HepG2 (cell line): ENCODE results near the gene SYMPK. TPM values are rescaled to one million over a fixed set of nuclear protein-coding genes. Genes with fewer than 3 reads are reported as not detected.

Experiments
- BCL3 ChIP-seq: sonication (generic); formaldehyde crosslinking; IDR thresholded peaks from 2 replicates; pipeline ENCODE4 v1.5.1; 2020; ENCODE audit warnings: mild to moderate bottlenecking, missing genetic modification reagents, moderate library complexity
- CREB3 ChIP-seq: sonication (generic); formaldehyde crosslinking; IDR thresholded peaks from 2 replicates; pipeline ENCODE4 v1.5.0; 2020; ENCODE audit warnings: missing genetic modification reagents
- ERF ChIP-seq: IDR thresholded peaks from 2 replicates; pipeline ENCODE4 v1.6.1; 2018; ENCODE audit warnings: missing biosample characterization, missing genetic modification reagents
- FOXK1 ChIP-seq: sonication (generic); formaldehyde crosslinking; IDR thresholded peaks from 2 replicates; pipeline ENCODE4 v1.4.0; 2020; ENCODE audit warnings: low read depth, missing genetic modification reagents, borderline replicate concordance
- KIAA2018 ChIP-seq: sonication (generic); formaldehyde crosslinking; IDR thresholded peaks from 2 replicates; pipeline ENCODE4 v1.5.0; 2020; ENCODE audit warnings: mild to moderate bottlenecking, missing genetic modification reagents, borderline replicate concordance
- MBNL3 ChIP-seq: fragments of 250-450 bp; sonication (Bioruptor Pico); conservative IDR thresholded peaks from 2 replicates; pipeline ENCODE4 v1.8.0; 2022; ENCODE audit warnings: mild to moderate bottlenecking, inconsistent platforms
- MTA1 ChIP-seq: sonication (generic); formaldehyde crosslinking; IDR thresholded peaks from 2 replicates; pipeline ENCODE4 v1.4.0; 2020; ENCODE audit warnings: missing genetic modification reagents, mild to moderate bottlenecking, borderline replicate concordance
- NCOA1 ChIP-seq: sonication (generic); formaldehyde crosslinking; IDR thresholded peaks from 2 replicates; pipeline ENCODE4 v1.9.0; 2021; ENCODE audit warnings: missing genetic modification reagents
- NFIB ChIP-seq: sonication (generic); formaldehyde crosslinking; IDR thresholded peaks from 2 replicates; pipeline ENCODE4 v1.9.0; 2021; ENCODE audit warnings: missing genetic modification reagents, mild to moderate bottlenecking, borderline replicate concordance
- NPAS2 ChIP-seq: sonication (generic); formaldehyde crosslinking; IDR thresholded peaks from 2 replicates; pipeline ENCODE4 v1.8.0; 2022; ENCODE audit warnings: mild to moderate bottlenecking, missing genetic modification reagents, borderline replicate concordance
- PLRG1 ChIP-seq: fragments of 450-650 bp; conservative IDR thresholded peaks from 2 replicates; pipeline ENCODE4 v1.6.1; 2016
- TFAP4 ChIP-seq: sonication (generic); IDR thresholded peaks from 2 replicates; pipeline ENCODE4 v1.6.1; 2016; ENCODE audit warnings: low read depth, borderline replicate concordance
- ZNF44 ChIP-seq: sonication (generic); formaldehyde crosslinking; IDR thresholded peaks from 2 replicates; pipeline ENCODE4 v1.5.1; 2020; ENCODE audit warnings: mild to moderate bottlenecking, missing genetic modification reagents
- polyA plus RNA-seq, 8 experiments: library from polyadenylated mRNA; depleted of rRNA in 3 of 8; stranded (reverse) in 7 of 8; unstranded in 1 of 8; fragments of >200 nt; fragmentation: Illumina TruSeq in 4 of 8; extraction: Trizol in 4 of 8; gene quantifications; 2 replicates each; pipeline versions ENCODE4 v1.2.1 to v1.2.3, GENCODE V29; 2011 to 2016; ENCODE audit warnings: low read depth in 4 of 8, missing spikeins in 1 of 8, mixed read lengths in 1 of 8; ENCODE audit not compliant: insufficient read depth in 1 of 8
- total RNA-seq, 5 experiments: library from RNA; depleted of rRNA; stranded (reverse); fragments of >200 nt; fragmentation: Illumina TruSeq; extraction: Trizol; gene quantifications; 2 replicates each; pipeline ENCODE4 v1.2.3, GENCODE V29; 2016; ENCODE audit warnings: low read depth in 1 of 5

Gene SYMPK
- total and polyA plus RNA-seq, 2 of the 13 experiments (the other 11 are each of a cell fraction or from before 2014, with no cell fraction given): 21.9 to 55.7 TPM

- TF ChIP-seq FOXK1 (CRISPR knock-in tag) (peak; percentile 59), ERF (peak; percentile 83; the same call in 1 of the 2 replicates), NCOA1 (CRISPR knock-in tag) (no peak), PLRG1 (no peak), NFIB (no peak), TFAP4 (peak; percentile 82; the same call in 1 of the 2 replicates), NPAS2 (no peak), CREB3 (CRISPR knock-in tag) (no peak), ZNF44 (CRISPR knock-in tag) (peak; percentile 87; the same call in 1 of the 2 replicates), MTA1 (CRISPR knock-in tag) (peak; percentile 80; the same call in 1 of the 2 replicates), MBNL3 (CRISPR knock-in tag) (peak; percentile 73; the same call in 1 of the 2 replicates), BCL3 (CRISPR knock-in tag) (peak; percentile 94), KIAA2018 (CRISPR knock-in tag) (peak; percentile 77; the same call in 1 of the 2 replicates)
Measured at GRCh38 chr19:45882652-45883585, 20.0 kb upstream of the SYMPK start (continued).
